Erythroblast (primary cell): ENCODE results near the gene PHACTR2.

Experiments used
- GATA1 ChIP-seq: IDR thresholded peaks from 2 replicates; pipeline ENCODE4 v1.6.1; 2011; ENCODE audit warnings: low read depth, mild to moderate bottlenecking, control low read depth, low read length, moderate library complexity
- POLR2A ChIP-seq: IDR thresholded peaks from 2 replicates; pipeline ENCODE4 v1.6.1; 2011; ENCODE audit warnings: mild to moderate bottlenecking, low read length

- TF ChIP-seq POLR2A (no peak), GATA1 (no peak)
These were observed 54.8 kb downstream of the PHACTR2 start for GRCh38 chr6:143732536-143732935.
